Retina (tissue), 1 donor: ENCODE results near the gene HILPDA.
"Not testable (repeated sequence)": the region's sequence is repeated elsewhere in the genome, so short reads cannot be mapped to it uniquely, and the experiment has no call there.

ENCODE experiments used
- DNase-seq: peaks from one replicate; pipeline ENCODE4 v3.0.0-alpha.2; 2016

HILPDA gene

DNA sequence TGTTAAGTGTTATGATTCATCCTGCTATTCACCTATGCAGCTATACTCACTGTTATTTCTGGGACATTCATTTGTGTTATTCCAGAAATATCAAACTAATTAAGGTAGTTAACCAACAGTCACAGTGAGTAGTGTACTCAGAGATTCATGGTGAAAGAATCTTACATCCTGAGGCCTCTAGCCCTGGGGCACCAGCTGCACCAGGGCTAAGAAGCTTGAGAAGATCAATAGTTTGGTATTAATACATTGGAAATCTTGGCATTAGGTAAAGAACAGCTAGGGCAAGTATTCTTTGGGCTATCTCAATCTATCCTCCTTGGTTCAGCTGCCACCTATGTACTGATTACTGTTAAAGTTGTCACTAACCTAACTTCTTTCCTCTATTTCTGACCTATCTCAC is 11.2 kb downstream of the HILPDA start:
- not testable (repeated sequence) for DNase-seq

DNA sequence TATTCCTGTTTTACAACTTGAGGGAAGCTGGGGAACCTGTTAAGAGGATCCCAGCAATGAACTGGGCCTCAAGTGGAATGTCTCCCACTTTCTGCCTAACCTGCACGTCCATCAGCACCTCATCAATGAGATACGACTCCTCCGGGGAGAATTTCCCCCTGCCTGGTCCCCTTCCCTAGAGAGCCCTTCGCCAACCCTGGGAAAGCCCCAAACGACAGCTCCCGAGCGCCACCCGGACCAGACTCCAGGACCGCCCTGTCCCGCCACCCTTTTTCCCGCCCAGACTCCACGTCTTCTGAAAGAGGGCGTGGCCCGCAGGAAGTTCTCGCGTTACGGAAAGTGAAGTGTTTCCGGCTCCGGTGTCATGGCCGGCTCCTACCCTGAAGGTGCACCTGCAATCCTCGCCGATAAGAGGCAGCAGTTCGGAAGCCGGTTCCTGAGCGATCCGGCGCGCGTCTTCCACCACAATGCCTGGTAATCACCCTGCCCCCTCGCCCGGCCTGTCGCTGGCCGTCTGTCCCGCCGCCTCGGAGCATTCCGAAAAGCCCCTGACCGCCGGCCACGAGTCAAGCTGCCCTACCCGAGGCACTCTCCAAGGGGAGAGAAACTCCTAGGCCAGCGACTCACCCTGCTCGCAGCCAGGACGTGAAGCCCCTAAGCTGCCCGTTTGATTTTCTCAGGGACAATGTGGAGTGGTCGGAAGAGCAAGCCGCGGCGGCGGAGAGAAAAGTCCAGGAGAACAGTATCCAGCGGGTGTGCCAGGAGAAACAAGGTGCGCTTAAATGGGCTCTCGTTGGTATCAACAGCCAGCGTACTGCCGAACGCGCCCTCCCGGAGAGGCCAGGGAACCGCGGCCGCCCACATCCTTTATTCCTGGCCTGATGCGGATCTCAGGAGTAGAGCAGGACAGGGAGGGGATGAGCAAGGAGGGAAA is 21.0 kb downstream of the HILPDA start, which contains the start of gene METTL2B:
Gene METTL2B (plus strand): TSS at position 347 of the 934 bp plus-strand sequence. CDS start 18 bp downstream, at position 365.
- DNase-seq = peak; percentile 93

DNA sequence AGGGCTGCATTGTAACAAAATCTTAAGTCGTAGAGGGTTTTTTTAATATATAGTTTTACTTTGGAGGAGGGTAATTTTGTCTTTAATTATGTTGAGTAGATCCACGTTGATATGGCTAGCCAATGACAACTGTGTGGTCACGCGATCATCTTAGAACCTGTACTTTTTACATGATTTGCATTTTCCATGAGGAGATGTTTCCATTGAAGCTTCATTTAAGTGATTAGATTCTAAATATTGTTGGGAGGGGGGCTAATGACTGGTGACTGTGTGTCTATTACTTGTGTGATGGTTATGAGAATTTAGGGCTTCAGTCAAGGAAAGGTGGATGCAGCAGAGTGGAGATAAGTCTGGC is 21.6 kb downstream of the HILPDA start:
- not testable (repeated sequence) for DNase-seq

DNA sequence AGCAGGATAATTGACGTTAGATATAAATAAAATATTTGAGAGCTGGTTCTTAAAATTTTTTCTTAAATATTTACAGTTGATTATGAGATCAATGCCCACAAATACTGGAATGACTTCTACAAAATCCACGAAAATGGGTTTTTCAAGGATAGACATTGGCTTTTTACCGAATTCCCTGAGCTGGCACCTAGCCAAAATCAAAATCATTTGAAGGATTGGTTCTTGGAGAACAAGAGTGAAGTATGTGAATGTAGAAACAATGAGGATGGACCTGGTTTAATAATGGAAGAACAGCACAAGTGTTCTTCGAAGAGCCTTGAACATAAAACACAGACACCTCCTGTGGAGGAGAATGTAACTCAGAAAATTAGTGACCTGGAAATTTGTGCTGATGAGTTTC is 23.4 kb downstream of the HILPDA start:
- DNase-seq = not testable (repeated sequence)

DNA sequence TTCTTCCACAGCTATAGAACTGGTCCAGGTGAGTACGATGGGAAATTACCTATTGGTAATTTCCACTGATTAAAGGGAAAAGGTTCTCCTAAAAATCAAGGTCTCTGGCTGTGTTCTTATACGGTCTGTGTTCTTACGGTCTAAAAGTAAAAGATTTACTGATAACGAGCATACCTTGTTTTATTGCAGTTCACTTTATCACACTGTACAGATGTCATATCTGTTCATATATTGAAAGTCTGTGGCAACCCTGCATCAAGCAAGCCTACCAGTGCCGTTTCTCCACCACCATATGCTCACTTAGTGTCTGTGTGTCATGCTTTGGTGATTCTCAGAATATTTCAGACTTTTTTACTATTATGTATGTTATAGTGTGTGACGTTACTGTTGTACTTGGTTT is 32.5 kb downstream of the HILPDA start:
- not testable (repeated sequence) for DNase-seq

DNA sequence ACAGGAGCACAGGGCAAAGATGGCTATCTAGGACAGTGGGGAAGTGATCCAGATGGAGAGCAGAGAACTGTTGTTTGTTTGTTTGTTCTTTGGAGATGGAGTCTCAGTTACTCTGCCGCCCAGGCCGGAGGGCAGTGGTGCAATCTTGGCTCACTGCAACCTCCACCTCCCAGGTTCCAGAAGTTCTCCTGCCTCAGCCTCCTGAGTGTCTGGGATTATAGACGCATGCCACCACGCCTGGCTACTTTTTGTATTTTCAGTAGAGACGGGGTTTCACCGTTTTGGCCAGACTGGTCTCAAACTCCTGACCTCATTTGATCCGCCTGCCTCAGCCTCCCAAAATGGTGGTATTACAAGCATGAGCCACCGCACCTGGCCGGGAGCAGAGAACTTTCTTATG is 41.7 kb downstream of the HILPDA start:
- DNase-seq = no peak

DNA sequence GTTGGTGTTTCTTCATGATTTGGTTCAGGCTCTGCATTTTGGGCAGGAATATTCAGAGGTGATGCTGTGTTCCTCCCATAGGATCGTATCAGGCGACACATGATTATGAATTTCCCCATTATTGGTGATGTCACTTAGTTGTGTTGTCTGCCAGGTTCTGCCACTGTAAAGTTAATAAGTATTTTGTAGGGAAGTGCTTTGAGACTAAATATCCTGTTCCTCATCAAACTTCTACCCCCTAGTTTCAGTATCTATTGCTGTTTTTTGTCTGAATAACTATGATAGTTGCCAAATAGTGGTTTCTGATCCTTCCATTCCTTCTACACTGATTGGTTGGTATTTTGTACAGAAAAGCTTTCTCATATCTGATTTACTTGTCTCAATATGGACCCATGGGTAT is 49.7 kb downstream of the HILPDA start:
- not testable (repeated sequence) for DNase-seq

DNA sequence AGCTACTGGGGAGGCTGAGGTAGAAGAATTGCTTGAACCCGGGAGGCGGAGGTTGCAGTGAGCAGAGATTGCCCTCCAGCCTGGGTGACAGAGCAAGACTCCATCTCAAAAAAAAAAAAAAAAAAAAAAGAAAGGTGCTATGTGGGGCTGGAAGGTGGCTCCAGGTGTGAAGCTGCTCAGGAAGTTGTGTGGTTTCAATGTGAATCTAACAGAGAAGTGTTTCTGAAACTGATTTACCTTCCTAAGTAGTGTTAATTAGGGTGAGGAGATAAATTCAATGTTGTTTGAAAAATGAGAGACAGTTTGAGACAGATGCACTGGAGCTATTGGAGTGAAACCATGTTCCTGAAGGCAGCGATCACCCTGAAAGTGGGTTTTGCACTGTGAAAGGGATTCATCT is 51.1 kb downstream of the HILPDA start:
- DNase-seq = not testable (repeated sequence)

DNA sequence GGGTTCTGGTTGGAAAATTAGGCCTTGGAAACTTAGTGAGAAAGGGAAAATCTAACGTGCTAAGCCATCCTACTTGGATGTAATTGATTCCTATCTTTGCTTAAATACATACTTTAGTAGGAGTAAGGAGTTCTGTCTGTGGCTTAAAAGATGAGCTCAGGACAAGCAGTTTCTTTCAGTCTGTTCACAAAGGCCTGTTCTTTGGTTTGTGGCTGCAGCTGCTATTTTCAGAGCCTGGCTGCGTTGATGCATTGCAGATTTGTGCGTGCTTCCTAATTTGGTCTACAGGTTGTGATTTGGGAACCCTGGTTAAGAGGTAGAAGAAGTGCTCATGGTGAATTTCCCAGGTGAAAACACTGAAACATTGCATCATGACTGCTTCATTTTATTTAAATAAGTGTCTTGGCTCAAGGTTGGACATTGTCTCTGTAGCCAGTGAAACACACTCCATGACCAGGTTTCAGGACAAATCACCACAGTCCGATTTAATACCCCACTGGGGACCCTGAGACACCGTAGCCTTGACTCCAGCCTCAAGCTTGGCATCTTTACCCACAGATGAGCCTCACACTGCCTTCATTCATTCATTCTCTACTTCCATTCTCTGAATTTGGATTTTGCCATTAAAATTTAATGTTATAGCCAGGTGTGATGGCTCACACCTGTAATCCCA is 51.8 kb downstream of the HILPDA start:
- DNase-seq = not testable (repeated sequence)
